Right lung (tissue), 10 donors: ENCODE data around the gene NIPBL. TPM values are rescaled to one million over a fixed set of nuclear protein-coding genes. Genes with fewer than 3 reads are reported as not detected.
A peak's percentile ranks its signal among the peaks of the same experiment; 100 is the strongest.
"Not testable (repeated sequence)": the region's sequence is repeated elsewhere in the genome, so short reads cannot be mapped to it uniquely, and the experiment has no call there.

ENCODE experiments used
- DNase-seq, 2 donors: peaks; one replicate each; pipeline ENCODE4 v3.0.0-alpha.2; 2013
- long read RNA-seq, 8 donors: transcript quantifications; one replicate each; lab custom pipeline, GENCODE V29; 2026
- polyA plus RNA-seq, 5 donors: library from polyadenylated mRNA; unstranded; fragments of 120-200 nt; gene quantifications; one replicate each; pipeline versions ENCODE4 v1.2.1 to v1.2.3, GENCODE V29; 2013; ENCODE audit warnings: inconsistent platforms in 1 of 5, low replicate concordance in 1 of 5; ENCODE audit not compliant: insufficient read length in 5 of 5, insufficient read depth in 1 of 5

The NIPBL gene, protein sequence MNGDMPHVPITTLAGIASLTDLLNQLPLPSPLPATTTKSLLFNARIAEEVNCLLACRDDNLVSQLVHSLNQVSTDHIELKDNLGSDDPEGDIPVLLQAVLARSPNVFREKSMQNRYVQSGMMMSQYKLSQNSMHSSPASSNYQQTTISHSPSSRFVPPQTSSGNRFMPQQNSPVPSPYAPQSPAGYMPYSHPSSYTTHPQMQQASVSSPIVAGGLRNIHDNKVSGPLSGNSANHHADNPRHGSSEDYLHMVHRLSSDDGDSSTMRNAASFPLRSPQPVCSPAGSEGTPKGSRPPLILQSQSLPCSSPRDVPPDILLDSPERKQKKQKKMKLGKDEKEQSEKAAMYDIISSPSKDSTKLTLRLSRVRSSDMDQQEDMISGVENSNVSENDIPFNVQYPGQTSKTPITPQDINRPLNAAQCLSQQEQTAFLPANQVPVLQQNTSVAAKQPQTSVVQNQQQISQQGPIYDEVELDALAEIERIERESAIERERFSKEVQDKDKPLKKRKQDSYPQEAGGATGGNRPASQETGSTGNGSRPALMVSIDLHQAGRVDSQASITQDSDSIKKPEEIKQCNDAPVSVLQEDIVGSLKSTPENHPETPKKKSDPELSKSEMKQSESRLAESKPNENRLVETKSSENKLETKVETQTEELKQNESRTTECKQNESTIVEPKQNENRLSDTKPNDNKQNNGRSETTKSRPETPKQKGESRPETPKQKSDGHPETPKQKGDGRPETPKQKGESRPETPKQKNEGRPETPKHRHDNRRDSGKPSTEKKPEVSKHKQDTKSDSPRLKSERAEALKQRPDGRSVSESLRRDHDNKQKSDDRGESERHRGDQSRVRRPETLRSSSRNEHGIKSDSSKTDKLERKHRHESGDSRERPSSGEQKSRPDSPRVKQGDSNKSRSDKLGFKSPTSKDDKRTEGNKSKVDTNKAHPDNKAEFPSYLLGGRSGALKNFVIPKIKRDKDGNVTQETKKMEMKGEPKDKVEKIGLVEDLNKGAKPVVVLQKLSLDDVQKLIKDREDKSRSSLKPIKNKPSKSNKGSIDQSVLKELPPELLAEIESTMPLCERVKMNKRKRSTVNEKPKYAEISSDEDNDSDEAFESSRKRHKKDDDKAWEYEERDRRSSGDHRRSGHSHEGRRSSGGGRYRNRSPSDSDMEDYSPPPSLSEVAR (N-terminal part only)
- polyA plus RNA-seq: 10 to 100 TPM; 49.7 to 75.4 (median 70.3) TPM
- long read RNA-seq, donor 1, partial matches to known transcripts: 36 of 37 reads
- long read RNA-seq, donor 1, other reads (novel, unspliced or antisense): 0 of 37 reads
- long read RNA-seq, donor 2: 0 reads
- long read RNA-seq, donor 3, partial matches to known transcripts: 9 of 11 reads
- long read RNA-seq, donor 3, other reads (novel, unspliced or antisense): 0 of 11 reads
- long read RNA-seq, donor 4, partial matches to known transcripts: 9 of 10 reads
- long read RNA-seq, donor 4, other reads (novel, unspliced or antisense): 0 of 10 reads
- long read RNA-seq, donor 5, full-length matches to known transcripts: 4 of 4 reads
- long read RNA-seq, donor 5, partial matches to known transcripts: 0 of 4 reads
- long read RNA-seq, donor 5, other reads (novel, unspliced or antisense): 0 of 4 reads
- long read RNA-seq, donor 6, partial matches to known transcripts: 7 of 7 reads
- long read RNA-seq, donor 6, other reads (novel, unspliced or antisense): 0 of 7 reads
- long read RNA-seq, donor 7: 0 reads
- long read RNA-seq, donor 8: 0 reads

DNA sequence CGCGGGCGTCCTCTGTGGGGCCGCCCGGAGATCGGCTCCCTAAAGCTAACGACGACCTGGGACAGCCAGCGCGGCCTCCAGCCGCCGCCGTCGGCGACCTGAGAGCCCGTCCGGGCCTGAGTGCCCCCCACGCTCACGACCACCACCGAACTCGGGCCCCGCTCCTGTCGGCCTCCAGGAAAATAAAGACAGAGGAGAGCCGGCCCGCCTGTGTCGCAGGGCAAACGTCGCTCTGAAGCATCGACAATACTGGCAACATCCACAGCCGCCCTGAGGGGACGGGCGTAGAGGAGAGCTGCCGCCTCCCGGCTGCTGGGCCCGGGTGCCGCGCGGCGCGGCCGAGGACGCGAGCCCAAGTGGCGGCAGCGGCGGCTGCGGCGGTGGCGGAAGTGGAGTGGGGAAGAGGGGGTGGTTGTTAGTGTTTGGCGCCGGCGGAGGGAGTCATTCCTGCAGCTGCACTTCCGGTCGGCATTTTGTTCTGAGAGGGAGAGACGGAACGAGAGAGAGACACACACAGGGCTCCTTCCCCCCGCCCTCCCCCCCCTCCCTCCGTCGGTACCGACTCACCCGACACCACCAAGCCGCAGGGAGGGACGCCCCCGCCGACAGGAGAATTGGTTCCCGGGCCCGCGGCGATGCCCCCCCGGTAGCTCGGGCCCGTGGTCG is at the start of gene NIPBL:
NIPBL (plus strand) TSS at position 471 of the 666 bp plus-strand sequence. CDS start 76,928 bp downstream, outside the sequence.
- peak; percentile 88 to 93 for DNase-seq

DNA sequence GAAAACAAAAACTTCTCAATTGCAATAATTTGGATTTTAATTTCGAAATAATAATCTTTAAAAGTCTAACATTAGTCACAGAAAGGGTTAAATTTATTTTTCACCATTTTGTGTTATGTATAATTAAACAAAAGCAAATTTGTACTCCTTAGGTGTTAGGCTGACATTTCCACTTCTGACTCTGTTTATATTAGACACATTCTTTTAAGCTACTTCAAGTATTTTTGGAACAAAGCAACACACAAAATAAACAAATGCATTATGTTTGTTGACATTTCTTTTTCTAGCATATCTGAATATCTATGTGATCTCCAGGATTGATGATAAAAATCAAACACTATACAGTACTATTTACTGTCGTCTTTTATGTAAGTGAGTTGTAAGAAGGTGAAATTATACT is 44.3 kb upstream of the NIPBL start:
- DNase-seq: no peak

DNA sequence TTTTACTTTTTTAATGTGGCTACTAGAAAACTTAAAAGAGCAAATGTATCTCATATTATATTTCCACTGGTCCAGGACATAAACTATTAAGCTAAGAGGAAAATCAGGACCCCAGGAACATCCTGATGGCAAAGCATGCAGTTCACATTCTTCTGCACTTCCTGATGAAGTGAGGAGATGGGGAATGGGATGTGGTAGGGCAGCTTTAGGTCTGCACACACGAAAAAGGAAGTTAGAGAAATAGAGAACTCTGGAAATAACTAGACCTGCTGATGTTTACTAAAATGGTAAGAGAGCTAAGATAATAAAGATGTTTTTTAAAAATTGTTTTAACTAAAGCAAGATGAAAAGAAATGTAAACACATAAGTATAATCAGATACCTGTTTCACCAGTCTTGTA is 39.7 kb upstream of the NIPBL start:
- DNase-seq: no peak

DNA sequence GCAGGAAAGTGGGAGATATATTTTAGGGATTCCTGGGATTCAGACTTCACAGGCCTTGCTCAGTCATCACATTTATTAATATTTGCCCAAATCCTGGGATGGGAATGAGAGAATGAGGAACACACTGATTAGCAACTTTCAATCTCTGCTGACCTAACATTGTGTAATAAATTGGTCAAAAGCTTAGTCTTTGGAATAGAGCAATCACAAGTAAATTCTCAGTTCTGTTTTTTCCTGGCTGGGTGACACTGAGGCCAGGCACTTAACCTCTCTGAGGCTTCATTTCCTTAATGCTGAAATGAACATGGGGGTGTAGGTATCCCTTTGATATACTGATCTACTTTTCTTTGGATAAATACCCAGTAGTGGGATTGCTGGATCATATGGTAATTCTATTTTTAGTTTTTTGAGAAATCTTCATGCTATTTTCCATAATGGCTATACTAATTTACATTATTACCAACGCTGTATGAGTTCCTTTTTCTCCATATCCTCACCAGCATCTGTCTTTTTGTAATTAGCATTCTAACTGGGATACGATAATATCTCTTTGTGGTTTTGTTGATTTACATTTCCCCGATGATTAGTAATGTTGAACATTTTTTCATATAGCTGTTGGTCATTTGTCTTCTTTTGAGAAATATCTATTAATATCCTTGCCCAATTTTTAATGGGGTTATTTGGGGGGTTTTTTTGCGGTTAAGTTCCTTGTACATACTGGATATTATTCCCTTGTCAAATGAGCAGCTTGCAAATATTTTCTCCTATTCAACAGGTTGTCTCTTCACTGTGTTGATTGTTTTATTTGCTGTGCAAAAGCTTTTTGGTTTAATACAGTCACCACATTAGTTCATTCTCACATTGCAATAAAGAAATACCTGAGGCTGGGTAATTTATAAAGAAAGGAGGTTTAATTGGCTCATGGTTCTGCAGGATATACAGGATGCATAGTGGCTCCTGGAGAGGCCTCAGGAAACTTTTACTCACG is 36.8 kb upstream of the NIPBL start:
- DNase-seq: no peak

DNA sequence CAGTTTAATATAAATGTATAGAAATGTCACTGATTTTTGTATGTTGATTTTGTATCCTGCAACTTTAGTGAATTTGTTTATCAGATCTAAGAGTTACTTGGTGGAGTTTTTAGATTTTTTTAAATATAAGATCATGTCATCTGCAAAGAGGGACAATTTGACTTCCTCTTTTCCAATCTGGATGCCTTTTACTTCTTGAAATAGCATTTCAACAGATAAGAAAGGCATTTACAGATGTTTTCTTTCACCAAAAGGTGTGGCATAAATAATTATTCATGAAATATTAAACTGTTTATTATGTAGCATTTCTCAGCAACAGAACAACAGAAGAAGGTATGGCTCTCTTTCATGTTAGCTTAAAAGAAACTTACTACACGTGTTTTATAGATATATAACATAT is 34.9 kb upstream of the NIPBL start:
- DNase-seq: no peak

DNA sequence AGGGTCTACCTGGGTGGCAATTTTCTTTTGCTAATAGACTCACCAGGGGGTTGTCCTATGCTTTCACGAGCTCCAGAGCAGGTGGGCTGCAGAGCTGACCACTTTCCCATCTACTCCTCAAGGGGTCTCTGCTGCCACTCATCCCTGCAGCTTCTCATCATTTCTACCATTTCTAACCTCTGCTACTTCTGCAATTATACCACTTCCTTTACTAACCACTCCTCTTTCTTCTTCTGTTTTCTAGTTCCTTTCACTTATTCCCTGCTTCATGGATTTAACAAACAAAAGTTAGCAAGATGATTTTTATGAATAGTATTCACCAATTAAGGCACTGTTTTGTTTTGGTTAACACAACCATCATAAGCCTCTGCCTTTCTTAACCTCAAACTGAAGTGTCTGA is 34.5 kb upstream of the NIPBL start:
- DNase-seq: no peak

DNA sequence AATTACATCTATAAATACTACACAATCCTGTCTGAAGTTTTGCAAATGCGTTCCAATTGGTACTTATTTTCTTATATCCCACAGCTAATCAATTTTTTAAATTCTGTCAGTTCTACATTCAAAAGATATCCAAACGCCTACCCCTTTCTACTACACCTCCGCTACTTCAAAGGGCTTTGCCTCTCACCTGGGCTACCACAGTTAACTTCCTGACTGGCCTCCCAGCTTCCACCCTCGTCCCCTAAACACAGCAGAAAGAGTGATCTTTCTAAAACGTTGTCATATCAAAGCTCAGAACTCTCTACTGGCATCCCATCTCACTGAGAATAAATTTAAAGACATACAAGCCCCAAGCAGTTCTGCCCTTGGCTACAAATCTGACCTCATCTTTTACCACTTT is 32.3 kb upstream of the NIPBL start:
- DNase-seq: no peak

DNA sequence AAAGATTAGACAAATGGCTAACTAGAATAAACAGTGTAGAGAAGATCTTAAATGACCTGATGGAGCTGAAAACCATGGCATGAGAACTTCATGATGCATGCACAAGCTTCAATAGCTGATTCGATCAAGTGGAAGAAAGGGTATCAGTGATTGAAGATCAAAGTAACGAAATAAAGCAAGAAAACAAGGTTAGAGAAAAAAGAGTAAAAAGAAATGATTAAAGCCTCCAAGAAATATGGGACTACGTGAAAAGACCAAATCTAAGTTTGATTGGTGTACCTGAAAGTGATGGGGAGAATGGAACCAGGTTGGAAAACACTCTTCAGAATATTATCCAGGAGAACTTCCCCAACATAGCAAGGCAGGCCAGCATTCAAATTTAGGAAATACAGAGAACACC is 28.0 kb upstream of the NIPBL start:
- not testable (repeated sequence) for DNase-seq

DNA sequence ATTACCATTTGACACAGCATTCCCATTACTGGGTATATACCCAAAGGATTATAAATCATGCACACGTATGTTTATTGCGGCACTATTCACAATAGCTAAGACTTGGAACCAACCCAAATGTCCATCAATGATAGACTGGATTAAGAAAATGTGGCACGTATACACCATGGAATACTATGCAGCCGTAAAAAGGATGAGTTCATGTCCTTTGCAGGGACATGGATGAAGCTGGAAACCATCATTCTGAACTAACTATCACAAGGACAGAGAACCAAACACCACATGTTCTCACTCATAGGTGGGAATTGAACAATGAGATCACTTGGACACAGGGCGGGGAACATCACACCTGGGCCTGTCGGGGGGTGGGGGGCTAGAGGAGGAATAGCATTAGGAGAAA is 23.7 kb upstream of the NIPBL start:
- DNase-seq: not testable (repeated sequence)

DNA sequence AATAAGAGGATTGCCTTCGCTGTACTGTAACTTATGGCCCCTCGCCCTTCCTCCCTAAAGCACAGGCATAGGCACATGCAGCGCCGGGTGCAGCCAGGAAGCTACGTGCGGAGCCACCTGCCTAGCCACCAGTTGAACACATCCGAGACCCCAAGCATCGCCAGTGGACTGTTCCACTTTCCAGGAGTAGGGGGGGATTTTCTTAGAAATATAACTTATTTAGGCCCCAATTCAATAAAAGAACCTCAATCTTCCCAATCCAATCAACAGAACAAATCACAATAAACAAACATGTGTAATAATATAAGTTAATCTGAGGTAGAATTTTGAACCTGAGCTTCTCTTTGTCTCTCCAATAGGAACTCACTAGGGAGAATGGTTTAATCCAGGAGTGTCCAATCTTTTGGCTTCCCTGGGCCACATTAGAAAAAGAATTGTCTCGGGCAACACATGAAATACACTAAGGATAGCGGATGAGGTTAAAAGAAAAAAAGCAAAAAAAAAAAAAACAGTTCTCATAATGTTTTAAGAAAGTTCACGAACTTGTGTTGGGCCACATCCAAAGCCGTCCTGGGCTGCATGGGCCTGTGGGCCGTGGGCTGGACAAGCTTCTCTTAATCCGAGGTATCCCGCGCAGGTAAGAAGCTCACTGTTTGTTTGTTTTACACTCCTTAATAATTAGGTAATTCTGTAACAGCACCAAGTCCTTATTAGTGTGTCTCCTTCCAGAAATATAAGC is 22.0 kb upstream of the NIPBL start:
- DNase-seq: no peak

DNA sequence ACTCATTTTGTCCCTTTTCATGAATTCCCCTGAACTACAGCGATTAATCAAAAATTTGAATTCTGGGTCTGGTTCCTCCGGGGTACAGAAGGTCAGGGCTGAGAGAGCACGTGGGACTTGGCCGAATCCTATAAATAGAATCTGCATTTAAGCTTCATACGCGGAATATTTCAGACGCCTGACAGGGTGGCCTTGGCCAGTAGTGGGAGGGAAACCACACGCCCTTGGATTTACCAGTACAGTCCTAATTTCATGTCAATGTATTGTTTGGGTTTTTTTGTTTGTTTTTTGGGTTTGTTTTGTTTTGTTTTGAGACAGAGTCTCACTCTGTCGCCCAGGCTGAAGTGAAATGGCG is 21.5 kb upstream of the NIPBL start:
- no peak for DNase-seq

DNA sequence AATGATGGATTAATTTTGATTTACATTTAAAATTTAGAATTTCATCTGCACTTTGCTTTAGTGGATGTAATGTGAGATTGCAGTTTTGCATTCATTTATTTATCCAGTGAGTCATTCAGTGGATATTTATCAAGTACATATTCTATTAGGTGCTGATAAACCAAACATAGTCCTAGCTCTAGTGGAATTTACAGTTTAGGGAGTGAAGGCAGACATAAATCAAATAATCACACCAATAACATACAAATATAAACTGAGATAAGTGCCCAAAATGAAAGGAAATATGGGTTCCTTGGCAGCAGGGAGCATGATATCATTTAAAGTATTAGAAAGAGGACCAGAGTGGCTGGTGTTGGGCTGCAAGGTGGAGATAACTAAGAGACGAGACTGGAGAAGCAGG is 14.7 kb upstream of the NIPBL start:
- DNase-seq: no peak

DNA sequence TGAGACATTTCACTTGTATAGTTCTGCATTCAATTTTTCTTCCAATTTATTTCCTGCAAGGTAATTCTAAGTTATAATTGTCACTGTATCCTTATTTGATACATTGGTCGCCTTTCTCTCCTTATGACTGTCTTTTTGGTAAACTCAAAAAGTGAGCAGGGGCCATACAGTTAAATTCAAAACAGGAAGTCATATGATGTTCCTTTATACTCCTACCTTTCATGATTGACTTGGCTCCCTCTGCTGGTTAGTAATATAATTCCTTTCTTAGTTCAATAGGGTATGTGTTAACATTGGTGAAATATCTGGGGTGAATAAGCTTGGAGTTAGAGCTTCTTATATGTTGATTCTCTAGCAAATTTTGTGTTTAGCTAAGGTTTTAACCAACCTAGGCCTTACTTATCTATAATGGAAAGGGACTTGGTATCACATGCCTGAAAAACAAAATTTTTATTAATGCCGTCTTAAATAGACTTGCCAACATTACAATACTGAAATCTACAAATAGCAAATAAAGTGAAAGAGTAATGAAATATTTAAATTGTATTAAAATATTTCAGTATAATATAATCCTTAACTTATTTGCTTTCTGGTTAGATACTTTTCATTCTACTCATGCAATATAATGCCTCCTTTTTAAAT is 6.0 kb upstream of the NIPBL start:
- peak in 1 of 2 donors; percentile 43 for DNase-seq

DNA sequence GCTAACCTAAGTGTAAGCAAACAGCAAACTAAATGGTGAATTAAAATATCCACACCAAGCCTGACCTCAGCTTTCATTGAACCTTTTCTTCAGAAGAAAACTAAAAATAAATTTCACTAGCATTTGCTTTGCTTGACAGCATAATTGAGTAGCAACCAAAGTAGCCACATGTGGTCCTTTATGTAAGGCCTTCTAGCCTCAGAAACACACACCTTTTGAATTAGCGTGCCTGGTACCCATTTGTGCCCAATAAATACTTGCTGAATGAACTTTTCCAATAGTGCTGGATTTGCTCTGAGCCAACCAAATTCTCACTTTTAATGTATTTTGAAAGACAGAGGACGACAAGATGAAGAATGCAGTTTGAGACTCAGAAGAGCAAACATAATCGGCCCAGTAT is 2.1 kb upstream of the NIPBL start:
- DNase-seq: no peak

DNA sequence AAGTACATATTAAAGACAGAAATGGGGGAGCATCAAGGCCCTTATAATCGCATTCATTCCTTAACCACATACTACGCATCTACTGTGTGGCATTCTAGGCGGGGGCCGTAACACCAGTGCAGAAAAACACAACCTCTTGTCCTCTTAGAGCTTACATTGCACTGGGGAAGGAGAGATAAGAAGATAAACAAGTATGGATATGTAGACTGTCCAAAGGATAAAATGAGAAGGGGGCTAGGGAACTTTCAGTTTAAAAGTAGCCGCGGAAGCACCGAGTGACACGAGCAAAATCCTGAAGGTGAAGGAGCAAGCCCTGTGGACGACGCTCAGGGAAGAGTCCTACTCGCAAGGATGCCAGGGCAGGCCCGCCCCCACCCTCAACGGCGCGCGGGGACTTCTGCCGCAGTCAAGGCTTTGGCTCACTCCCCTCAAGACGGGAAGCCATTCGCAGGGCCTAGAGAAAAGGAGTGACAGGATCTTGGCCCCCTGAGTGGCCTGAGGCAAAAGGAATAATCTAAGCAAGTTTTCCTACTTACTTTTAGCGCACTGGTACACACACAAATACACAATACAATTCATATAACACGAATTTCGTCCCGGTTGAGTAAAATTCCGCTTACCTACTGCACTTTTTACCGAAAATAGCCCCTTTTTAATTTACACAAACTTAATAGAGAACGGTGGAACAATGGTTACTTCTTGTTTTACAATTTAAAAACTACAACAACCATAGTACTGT is 1.3 kb upstream of the NIPBL start:
- DNase-seq: peak; percentile 51 to 52

DNA sequence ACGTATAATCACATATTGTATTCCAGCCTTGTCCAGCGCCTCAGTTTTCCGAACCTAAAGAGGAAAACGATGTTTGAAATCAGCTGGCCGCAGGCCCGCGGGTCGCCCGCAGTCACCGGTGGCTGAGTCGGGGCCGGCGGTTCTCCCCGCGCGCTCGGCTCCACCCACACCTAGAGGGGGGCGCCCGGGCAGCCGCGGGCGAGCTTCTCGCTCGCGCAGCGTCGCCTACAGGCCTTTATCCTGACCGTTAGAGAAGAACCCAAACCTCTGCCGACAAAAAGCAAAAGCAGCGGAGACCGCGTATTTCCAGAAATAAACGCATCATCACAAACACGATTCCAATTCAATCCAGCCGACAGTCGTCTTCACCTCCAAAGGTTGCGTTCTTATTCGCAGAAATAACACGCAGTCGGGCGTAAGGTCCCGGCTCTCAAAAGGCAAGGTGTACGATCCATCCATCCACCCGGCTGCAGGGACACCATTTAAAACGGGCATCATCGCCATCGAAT is 725 bp upstream of the NIPBL start:
- DNase-seq: peak; percentile 77 to 78
